ENCODE measurements around the gene ARPC1B.
"Not testable (repeated sequence)": the region's sequence is repeated elsewhere in the genome, so short reads cannot be mapped to it uniquely, and the experiment has no call there.

Gene ARPC1B

GRCh38 chr7:99371376-99371920 is 3.1 kb upstream of the ARPC1B start:
- no peak for DNase-seq (ENCODE audit: low read depth)
- no peak overlapping the region for H3K4me3 ChIP-seq (ENCODE audit: low read depth, low read length)
- TF ChIP-seq MYC (IDR thresholded peaks at IDR 0.05; ENCODE audit: low read depth, low read length) (no peak), MAX (IDR thresholded peaks at IDR 0.05; ENCODE audit: low read depth, low read length) (no peak), POLR2A (IDR thresholded peaks at IDR 0.05; ENCODE audit: extremely low read depth, insufficient read length) (no peak)
- TF ChIP-seq, protein P1, sequence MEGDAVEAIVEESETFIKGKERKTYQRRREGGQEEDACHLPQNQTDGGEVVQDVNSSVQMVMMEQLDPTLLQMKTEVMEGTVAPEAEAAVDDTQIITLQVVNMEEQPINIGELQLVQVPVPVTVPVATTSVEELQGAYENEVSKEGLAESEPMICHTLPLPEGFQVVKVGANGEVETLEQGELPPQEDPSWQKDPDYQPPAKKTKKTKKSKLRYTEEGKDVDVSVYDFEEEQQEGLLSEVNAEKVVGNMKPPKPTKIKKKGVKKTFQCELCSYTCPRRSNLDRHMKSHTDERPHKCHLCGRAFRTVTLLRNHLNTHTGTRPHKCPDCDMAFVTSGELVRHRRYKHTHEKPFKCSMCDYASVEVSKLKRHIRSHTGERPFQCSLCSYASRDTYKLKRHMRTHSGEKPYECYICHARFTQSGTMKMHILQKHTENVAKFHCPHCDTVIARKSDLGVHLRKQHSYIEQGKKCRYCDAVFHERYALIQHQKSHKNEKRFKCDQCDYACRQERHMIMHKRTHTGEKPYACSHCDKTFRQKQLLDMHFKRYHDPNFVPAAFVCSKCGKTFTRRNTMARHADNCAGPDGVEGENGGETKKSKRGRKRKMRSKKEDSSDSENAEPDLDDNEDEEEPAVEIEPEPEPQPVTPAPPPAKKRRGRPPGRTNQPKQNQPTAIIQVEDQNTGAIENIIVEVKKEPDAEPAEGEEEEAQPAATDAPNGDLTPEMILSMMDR (IDR thresholded peaks at IDR 0.05; ENCODE audit: low read depth, low read length), result no peak

- DNase-seq (ENCODE audit: low read depth), result no peak
- TF ChIP-seq POLR2A (IDR thresholded peaks at IDR 0.05; ENCODE audit: extremely low read depth, insufficient read length), result no peak
- TF ChIP-seq, protein P1 (IDR thresholded peaks at IDR 0.05; ENCODE audit: low read depth, low read length), result no peak
- no peak for TF ChIP-seq MAX (IDR thresholded peaks at IDR 0.05; ENCODE audit: low read depth, low read length)
- no peak for TF ChIP-seq MYC (IDR thresholded peaks at IDR 0.05; ENCODE audit: low read depth, low read length)
- no peak overlapping the region for H3K4me3 ChIP-seq (ENCODE audit: low read depth, low read length)
Measured at GRCh38 chr7:99372275-99373090, 2.0 kb upstream of the ARPC1B start.

DNA sequence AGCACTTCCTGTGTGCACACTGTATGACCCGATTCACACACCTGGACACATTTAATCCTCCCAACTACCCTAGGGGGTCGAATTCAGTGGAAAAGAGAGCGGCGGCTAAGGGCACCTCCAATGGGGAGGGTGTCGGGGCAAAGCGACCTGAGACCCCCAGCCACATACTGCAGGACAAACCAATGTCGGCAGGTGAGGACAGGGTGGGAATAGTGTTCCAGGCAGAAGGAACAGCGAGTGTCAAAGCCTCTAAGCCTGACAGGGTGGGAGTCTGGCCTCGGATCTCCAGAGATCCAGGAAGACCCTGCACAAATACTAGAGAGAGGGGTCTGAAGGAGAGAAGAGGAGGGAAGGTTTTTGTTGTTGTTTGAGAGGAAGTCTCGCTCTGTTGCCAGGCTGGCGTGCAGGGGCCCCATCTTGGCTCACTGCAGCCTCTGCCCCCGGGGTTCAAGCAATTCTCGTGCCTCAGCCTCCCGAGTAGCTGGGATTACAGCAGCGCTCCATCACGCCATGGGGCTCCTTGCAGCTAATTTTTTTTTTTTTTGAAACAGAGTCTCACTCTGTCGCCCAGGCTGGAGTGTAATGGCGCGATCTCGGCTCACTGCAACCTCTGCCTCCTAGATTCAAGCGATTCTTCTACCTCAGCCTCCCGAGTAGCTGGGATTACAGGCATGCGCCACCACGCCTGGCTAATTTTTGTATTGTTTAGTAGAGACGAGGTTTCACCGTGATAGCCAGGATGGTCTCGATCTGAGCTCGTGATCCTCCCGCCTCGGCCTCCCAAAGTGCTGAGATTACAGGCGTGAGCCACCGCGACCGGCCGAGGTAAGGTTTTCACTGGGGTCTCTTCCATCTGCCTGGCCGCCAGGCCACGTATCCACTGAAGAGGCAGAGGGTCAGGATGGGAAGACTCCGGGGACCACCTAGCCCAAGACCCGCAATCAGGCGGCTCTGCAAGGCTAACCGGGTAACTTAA is 1.2 kb upstream of the ARPC1B start:
- no peak for DNase-seq (ENCODE audit: low read depth)
- peak overlapping the region; percentile 55 for H3K4me3 ChIP-seq (ENCODE audit: low read depth, low read length)
- TF ChIP-seq MYC (IDR thresholded peaks at IDR 0.05; ENCODE audit: low read depth, low read length), result no peak
- no peak for TF ChIP-seq MAX (IDR thresholded peaks at IDR 0.05; ENCODE audit: low read depth, low read length)
- TF ChIP-seq POLR2A (IDR thresholded peaks at IDR 0.05; ENCODE audit: extremely low read depth, insufficient read length), result no peak
- TF ChIP-seq, protein P1 (IDR thresholded peaks at IDR 0.05; ENCODE audit: low read depth, low read length), result no peak

DNA sequence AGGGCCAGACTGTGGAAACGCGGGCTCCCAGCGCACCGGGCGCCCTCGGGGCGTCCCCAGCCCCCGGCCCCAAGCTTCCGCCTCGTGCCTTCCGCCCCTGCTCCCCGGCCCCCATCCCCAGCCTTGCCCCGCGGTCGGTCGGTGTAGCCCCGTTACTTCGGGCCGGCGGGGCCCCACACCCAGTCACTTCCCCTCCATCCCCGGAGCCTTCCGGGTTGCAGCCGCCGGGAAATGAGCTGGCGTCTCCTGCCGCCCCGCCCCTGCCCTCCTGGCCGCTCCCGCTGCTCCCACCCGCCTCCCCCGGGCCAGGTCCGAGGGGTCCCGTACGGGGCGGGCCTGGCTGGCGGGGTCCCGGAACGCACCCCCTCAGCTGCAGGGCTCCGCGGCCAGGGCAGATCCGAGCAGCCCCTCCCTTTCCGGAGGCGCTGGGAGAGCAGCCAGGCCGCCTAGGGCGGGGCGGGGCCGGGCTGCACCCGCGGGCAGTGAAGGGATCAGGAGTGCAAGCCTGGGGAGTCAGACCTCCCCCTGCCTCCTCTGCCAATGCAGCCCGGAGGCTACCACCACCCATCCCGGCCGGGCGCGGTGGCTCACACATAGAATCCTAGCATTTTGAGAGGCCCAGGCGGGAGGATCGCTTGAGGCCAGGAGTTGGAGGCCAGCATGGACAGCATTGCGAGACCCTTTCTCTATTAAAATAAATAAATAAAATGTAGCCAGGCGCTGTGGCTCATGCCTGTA is 709 bp downstream of the ARPC1B start:
- peak; percentile 90 for DNase-seq (ENCODE audit: low read depth)
- H3K4me3 ChIP-seq (ENCODE audit: low read depth, low read length), result peak overlapping the region; percentile 63
- TF ChIP-seq MAX (IDR thresholded peaks at IDR 0.05; ENCODE audit: low read depth, low read length) (0 out of 2 replicates have a peak, but pooled peaks have one; percentile 16), MYC (IDR thresholded peaks at IDR 0.05; ENCODE audit: low read depth, low read length) (no peak), POLR2A (IDR thresholded peaks at IDR 0.05; ENCODE audit: extremely low read depth, insufficient read length) (peak; percentile 48)
- TF ChIP-seq, protein P1 (IDR thresholded peaks at IDR 0.05; ENCODE audit: low read depth, low read length), result no peak

GRCh38 chr7:99379043-99379577 is 4.6 kb downstream of the ARPC1B start:
- peak; percentile 97 for DNase-seq (ENCODE audit: low read depth)
- TF ChIP-seq MYC (IDR thresholded peaks at IDR 0.05; ENCODE audit: low read depth, low read length) (peak; percentile 80), POLR2A (IDR thresholded peaks at IDR 0.05; ENCODE audit: extremely low read depth, insufficient read length) (no peak), MAX (IDR thresholded peaks at IDR 0.05; ENCODE audit: low read depth, low read length) (peak; percentile 77)
- TF ChIP-seq, protein P1 (IDR thresholded peaks at IDR 0.05; ENCODE audit: low read depth, low read length), result no peak
- H3K4me3 ChIP-seq (ENCODE audit: low read depth, low read length), result peak overlapping the region; percentile 77

DNA sequence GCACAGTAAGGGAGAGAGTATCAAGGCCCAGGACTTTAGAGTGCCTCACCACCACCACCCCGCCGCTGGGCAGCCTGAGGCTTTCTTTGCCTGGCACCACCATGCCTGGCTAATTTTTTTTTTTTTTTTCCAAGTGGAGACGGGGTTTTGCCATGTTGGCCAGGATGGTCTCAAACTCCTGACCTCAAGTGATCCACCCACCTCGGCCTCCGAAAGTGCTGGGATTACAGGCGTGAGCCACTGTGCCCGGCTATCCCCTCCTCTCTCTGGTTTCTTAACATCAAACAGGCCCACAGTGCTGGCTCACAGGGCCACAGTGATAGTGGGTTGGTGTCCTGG is 5.1 kb downstream of the ARPC1B start:
- DNase-seq (ENCODE audit: low read depth), result not testable (repeated sequence)
- peak overlapping the region; percentile 77 for H3K4me3 ChIP-seq (ENCODE audit: low read depth, low read length)

Measured in NB4 (cell line).